ENCODE measurements around the gene BOLA1. TPM values are rescaled to one million over a fixed set of nuclear protein-coding genes. Genes with fewer than 3 reads are reported as not detected.

The BOLA1 gene
- total RNA-seq, 4 donors from 2014 or later: 30.6 to 63.0 (median 46.0) TPM

DNA sequence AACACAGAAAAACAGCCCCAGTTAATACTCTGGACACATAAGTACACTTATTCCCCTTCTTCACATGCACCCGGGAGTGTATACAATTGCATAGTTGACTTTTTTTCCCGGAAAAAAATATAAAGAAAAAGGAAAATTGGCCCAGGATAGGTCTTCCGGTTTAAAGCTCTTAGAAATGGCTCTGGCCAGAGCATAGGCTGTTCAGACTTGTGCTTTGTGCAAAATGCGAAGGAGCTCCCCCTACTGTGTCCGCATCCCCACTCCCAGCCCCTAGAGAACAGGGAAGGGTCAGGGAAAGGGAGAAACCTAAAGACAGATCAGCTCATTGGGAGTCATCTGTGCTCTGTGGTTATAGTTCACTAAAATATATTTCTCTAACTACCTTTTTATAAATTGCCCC, 42.8 kb downstream of the BOLA1 start:
- DNase-seq (ENCODE audit: low spot score in 2 of 2): no peak
- intact Hi-C loops (cut with DNase I; ENCODE audit: low total_unique reads): no loop called here
- no peak overlapping the region for H3K4me3 ChIP-seq (ENCODE audit: low read depth, poor library complexity, severe bottlenecking)
- TF ChIP-seq, protein P1, sequence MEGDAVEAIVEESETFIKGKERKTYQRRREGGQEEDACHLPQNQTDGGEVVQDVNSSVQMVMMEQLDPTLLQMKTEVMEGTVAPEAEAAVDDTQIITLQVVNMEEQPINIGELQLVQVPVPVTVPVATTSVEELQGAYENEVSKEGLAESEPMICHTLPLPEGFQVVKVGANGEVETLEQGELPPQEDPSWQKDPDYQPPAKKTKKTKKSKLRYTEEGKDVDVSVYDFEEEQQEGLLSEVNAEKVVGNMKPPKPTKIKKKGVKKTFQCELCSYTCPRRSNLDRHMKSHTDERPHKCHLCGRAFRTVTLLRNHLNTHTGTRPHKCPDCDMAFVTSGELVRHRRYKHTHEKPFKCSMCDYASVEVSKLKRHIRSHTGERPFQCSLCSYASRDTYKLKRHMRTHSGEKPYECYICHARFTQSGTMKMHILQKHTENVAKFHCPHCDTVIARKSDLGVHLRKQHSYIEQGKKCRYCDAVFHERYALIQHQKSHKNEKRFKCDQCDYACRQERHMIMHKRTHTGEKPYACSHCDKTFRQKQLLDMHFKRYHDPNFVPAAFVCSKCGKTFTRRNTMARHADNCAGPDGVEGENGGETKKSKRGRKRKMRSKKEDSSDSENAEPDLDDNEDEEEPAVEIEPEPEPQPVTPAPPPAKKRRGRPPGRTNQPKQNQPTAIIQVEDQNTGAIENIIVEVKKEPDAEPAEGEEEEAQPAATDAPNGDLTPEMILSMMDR (IDR thresholded peaks at IDR 0.05): no peak
- TF ChIP-seq POLR2A (IDR thresholded peaks at IDR 0.05): no peak
- WGBS, 2 donors: 15 to 23% methylated on average over 5 of the region's 5 CpGs

DNA sequence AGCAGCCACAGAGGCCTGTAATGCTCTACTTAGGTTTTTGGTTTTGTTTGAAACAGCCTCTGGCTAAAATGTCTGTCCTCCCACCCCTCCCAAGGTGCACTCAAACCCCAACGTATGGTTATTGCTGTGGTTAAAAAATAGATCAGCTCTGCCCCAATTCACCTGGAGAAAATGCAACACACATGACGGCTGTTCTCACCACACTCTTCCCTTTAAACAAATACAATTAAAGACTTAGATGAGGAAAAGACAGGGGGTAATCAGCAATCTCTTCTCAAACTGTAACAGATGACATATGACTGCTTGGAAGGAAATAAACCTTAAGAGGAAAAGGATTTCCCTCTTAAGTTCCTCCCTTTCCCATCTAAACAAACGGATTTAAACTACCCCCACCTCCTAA, 43.5 kb downstream of the BOLA1 start:
- intact Hi-C loops (cut with DNase I; ENCODE audit: low total_unique reads): no loop called here
- 31 to 32% methylated on average over 3 of the region's 3 CpGs for WGBS, 2 donors
- H3K4me3 ChIP-seq (ENCODE audit: low read depth, poor library complexity, severe bottlenecking): no peak overlapping the region
- no peak for TF ChIP-seq POLR2A (IDR thresholded peaks at IDR 0.05)
- no peak for DNase-seq (ENCODE audit: low spot score in 2 of 2)

DNA sequence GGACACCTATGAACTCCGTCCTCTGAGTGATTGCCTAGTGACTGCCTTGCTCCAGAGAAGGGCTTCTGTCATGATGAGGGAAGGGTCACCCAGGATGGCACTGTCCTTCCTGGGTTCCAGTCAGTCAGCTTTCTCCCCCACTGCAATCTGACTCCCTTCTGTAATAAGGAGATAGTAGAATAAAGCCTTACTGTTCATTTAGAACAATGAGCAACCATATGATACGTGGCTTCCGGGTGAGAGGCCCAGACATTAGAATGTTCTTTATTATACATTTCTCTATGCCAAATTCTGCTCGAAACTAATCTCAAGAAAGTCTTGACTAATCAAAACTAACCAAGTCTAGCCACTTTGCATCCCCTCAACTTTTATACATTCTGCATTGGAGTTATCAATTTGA, 45.8 kb downstream of the BOLA1 start:
- intact Hi-C loops (cut with DNase I; ENCODE audit: low total_unique reads): no loop called here
- WGBS, 2 donors: 88 to 90% methylated on average over 4 of the region's 4 CpGs
- DNase-seq (ENCODE audit: low spot score in 2 of 2): no peak
- TF ChIP-seq, protein P1 (IDR thresholded peaks at IDR 0.05): no peak
- TF ChIP-seq POLR2A (IDR thresholded peaks at IDR 0.05): no peak
- H3K4me3 ChIP-seq (ENCODE audit: low read depth, poor library complexity, severe bottlenecking): no peak overlapping the region

DNA sequence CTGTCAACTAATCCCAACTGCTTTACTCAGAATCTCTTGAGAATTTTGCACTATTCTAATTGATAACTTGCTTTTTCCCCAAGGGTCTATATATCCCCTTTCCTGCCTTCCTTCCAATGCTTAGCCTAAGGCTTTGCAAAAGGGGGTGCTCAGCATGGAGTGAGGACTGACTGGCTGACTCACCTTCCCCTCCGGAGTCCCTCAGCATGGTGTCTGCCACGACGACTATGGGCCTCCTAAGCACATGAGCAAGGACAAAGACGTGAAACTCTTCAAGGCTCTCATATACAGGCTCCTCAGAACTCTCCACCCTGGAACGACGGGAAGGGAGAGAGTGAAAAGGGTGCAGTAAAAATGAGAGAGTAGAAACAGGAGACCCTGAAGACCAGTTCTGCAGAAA, 50.5 kb downstream of the BOLA1 start:
- WGBS, 2 donors: 82 to 87% methylated on average over 6 of the region's 6 CpGs
- TF ChIP-seq POLR2A (IDR thresholded peaks at IDR 0.05): no peak
- TF ChIP-seq, protein P1 (IDR thresholded peaks at IDR 0.05): no peak
- intact Hi-C loops (cut with DNase I; ENCODE audit: low total_unique reads): no loop called here
- no peak overlapping the region for H3K4me3 ChIP-seq (ENCODE audit: low read depth, poor library complexity, severe bottlenecking)
- DNase-seq (ENCODE audit: low spot score in 2 of 2): no peak

Other genes starting within 250 kb of the BOLA1 start
- 1 to 10 TPM in 2 of 4 donors, under 1 TPM in 1, not detected in 1; 0.59 to 2.1 (median 1.6) TPM for gene FCGR1A, start 116.9 kb upstream of the BOLA1 start, total RNA-seq
- 1 to 10 TPM in 1 of 4 donors, under 1 TPM in 3; 0.27 to 1.1 (median 0.55) TPM for gene SV2A, start 18.3 kb downstream of the BOLA1 start, total RNA-seq
- gene SF3B4, start 28.2 kb downstream of the BOLA1 start, total RNA-seq: 10 to 100 TPM; 14.9 to 21.6 (median 18.3) TPM
- 10 to 100 TPM; 15.6 to 21.4 (median 19.0) TPM for gene MTMR11, start 37.3 kb downstream of the BOLA1 start, total RNA-seq
- 10 to 100 TPM; 16.9 to 21.4 (median 18.4) TPM for gene OTUD7B, start 111.2 kb downstream of the BOLA1 start, total RNA-seq
- gene VPS45, start 168.2 kb downstream of the BOLA1 start, total RNA-seq: 10 to 100 TPM; 27.7 to 30.9 (median 29.3) TPM

Measured in lower leg skin (tissue), 4 donors.